Measurements from ENCODE around the gene STRAP.

DNA sequence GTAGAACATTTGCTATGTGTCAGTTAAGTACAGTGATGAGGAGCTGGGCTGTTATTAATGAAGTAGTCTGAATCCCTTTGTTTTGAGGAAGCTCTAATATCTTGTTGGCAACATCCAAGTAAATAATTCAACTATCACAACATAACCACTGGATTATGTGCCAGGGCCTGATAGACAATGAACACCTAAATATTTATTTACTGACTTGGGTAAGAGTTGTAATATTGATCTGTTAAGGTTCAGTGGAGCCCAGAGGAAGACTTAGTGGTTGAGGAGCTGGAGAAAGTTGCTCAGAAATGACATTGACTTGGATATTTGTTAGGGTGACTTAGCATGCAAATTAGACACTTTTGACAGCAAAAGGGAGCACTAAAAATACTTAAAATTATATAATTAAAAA is 55.7 kb downstream of the STRAP start:
- no peak for TF ChIP-seq POLR2AphosphoS5 (IDR thresholded peaks at IDR 0.05; ENCODE audit: borderline replicate concordance, low read depth, low read length)
- TF ChIP-seq EZH2 (IDR thresholded peaks at IDR 0.05): no peak
- TF ChIP-seq FOXP2 (optimal IDR thresholded peaks at IDR 0.05; ENCODE audit: control extremely low read depth, extremely low read length, insufficient read depth): no peak

All from SK-N-MC (cell line).